Hematopoietic multipotent progenitor cell treated with erythropoietin and hydrocortisone succinate and interleukin-3 and kit ligand, for 15 days (in vitro differentiated cells): ENCODE results near the gene GSG1L2.

ENCODE experiments used
- DNase-seq: peaks from one replicate; pipeline ENCODE4 v3.0.0-alpha.2; 2015; ENCODE audit warnings: low spot score

Gene GSG1L2

DNA sequence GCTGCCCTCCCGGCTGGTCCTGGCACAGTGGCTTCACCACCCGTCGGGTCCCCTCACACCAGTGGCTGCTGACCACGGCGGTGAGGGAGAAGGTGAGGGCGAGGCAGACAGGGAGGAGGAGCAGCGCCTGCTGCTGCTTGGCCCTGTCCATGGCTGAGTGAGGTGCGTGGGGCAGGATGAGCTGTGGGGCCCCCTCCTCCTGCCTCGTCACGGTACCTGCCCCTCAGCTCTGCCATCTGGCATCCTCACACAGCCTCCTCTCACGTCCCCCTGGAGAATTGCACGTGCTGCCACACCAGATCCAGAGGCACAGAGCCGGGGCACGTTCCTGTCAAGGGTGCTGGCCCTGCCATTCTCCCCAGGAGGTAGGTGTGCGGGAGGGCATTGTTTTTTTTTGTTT lies at the start of gene GSG1L2:
GSG1L2 (minus strand) TSS at position 159 of the 400 bp plus-strand sequence; CDS start at position 151, 8 bp downstream.
- DNase-seq: no peak

DNA sequence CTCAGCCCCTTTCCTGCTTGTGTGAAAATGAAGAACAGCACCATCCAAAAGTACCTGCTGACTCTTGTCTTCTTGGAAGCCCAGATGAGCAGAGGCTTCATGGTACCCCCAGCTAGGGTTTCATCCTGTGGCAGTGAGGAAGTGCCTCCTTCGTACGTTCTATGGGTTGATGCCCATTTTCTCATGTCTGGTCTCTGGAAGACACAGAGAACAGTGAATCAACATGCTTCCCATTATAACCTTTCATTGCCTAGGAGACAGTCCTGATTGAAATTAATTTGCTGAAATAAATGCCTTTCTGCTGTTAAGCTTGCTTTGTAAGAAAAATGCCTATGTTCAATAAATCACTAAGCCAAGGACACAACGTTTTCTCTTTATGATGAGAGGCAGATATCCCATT lies 46.7 kb upstream of the GSG1L2 start:
- no peak for DNase-seq

DNA sequence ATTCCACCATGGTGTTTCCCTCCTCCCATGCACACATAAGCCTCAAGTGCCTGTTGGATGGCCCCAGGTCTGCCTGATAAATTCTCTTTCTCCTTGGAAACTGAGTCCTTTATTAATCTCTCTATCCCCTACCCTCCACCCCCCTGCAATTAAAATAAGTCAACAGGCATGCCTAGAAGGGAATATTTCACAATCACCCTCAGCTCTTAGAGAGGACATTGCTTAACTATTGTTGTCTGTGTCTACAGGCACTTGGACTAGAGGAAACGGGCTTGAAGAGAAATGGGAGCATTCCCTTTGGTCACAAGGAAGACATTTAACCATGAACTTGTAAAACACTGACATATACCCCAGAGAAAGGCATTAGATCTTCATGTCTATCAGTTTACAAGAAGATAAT lies 43.7 kb upstream of the GSG1L2 start:
- DNase-seq: no peak

DNA sequence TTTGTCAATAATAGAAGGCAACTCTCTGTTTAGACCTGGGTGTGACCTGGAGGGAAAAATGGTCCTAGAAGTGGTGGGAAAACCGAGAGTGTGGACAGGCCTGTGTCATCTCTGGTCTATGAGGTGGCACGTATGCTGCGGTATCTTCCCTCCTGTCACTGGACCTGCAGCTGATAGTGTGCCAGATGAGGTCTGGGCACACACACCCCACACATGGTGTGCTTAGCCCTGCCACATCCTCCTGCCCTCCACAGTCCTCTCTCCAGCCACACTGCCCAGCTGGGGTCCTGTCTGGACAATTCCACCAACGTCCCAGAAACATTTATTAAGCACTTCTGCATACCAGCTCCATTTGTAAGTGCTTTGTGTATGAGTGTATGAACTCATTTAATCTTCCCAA lies 41.1 kb upstream of the GSG1L2 start:
- no peak for DNase-seq

DNA sequence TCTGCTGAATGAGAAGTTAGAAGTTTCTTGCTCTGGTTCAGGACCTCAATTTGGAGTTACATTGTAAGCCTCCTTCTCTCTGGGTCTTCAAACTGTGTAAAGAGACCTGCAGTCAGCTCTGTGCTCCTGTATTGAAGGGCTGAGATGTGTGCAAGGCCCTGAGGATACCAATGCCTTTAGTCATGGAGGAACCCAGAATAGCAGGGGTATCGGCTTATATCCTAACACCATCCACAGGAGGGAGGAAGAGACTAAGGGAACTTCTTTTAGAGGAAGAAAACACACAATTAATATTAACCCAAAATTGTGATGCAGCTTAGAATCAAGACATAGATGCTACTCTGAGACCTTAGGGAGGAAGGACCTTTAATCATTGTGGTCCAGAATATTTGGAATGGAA lies 40.3 kb upstream of the GSG1L2 start:
- no peak for DNase-seq

DNA sequence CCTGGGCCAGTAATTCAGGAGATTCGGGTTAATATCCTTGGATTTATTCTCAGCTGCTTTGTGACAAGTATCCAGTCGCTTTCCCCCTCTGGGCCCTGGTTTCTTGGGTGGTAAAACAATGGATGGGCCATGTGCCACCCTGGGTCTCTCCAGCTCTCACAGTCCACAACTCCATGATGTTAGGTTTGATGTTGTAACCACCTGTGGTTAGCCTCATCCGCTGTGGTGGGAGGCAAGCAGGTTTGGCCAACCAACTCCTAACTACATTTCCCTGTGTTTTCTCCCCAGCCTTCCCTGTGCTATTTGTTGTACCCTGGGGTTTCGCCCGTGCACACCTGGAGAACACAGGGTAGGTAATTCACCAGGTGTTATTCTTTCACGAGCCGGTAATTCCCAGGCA lies 39.0 kb upstream of the GSG1L2 start:
- no peak for DNase-seq

DNA sequence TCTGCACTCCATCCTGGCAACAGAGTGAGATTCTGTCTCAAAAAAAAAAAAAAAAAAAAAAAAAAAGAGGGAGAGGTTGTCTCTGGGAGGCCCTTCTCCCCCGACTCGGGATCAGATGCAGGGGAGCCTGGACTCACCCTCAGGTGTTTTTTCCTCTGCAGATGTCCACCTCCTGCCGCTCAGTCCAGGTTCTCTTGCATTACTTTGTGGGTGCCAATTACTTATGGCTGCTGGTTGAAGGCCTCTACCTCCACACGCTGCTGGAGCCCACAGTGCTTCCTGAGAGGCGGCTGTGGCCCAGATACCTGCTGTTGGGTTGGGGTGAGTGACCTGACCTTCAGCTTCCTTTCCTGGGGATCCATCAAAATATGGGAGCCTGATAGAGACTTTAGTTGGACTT lies 37.9 kb upstream of the GSG1L2 start:
- no peak for DNase-seq

DNA sequence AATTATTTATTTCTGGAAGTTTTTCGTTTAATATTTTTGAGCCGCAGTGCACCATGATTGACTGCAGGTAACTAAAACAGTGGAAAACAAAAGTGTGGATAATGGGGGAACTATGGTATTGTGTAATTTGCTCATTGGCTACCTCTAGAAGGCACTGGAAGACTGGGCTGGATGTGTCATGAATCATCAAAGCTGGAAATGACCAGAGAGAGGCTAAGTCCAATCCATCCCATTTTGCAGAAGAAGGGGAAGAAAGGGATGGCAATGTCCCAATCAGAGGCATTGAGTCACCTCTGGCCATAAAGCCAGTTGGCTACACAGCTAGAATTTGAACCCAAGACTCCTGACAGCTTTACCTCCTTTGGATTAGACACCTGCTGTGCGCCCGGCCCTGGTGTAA lies 33.2 kb upstream of the GSG1L2 start:
- DNase-seq: no peak

DNA sequence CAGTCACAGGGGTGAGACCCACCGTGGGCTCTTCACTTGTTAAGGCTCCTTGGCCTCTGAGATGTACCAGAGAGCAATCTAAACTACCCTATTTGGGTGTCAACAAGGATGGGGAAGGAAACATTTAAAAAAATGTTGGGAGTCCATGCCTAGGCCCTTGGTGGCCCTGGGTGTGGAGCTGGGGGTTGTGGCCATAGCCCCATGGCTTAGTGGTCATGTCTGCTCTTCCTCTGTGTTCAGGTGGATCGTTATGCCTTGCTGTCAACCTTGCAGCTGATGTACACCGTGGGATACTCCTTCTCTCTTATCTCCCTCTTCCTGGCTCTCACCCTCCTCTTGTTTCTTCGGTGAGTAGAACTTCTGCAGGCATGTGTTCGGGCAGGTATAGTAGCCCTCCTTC lies 32.4 kb upstream of the GSG1L2 start:
- DNase-seq: no peak

DNA sequence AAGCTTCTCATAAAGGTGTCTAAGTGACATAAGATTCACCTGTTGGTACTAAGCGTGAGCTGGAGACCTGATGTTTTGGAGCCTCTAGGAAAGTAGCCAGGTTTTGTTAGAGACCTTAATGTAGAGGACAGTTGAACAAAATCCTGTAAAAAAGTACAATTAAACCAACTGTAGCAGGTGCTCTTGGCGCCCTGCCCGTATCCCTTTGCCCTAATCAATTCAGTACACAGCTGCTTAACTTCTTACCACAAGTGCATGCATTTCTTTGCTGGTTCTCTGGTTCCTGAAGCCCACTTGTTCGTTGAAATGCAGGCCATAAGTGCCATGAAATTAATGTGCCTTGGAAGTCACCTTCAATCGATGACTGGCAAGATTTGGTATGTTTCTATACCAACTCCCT lies 28.3 kb upstream of the GSG1L2 start:
- no peak for DNase-seq

DNA sequence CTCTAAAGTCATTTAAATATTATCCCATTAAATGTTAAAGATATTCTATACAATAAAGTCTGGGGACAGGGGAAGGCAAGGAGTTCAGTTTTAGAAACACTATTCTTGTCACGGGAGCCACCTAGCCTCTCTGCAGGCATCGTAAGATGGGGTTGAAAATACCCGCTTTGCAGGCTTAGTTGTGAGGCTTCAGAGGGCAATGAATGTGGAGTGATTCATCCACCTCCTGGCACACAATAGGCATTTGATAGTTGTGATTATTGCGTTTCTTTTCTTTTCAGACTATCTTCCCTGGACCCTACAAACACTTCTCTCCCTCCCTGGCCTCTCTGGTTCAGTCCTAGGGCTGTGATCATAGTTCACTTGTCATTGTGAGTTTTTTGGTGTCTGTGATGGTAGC lies 23.4 kb upstream of the GSG1L2 start:
- no peak for DNase-seq

DNA sequence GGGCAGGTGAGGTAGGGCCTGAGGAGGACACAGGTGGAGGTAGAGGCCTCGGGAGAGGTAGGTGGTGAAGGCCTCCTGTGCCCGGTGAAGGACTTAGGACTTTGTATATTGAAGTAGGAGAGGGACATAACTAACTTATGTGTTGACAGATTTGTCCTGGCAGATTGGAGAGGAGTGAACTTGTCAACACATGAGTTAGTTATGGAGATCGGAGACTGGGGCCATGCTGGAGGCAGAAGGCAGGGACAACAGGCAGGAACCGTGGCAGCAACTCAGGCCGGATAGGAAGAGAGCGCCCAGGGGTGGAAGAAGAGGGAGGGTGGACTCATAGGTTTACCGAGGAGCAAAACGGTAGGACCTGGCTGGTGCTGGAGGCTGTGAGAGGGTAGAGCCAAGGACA lies 22.3 kb upstream of the GSG1L2 start:
- DNase-seq: no peak

DNA sequence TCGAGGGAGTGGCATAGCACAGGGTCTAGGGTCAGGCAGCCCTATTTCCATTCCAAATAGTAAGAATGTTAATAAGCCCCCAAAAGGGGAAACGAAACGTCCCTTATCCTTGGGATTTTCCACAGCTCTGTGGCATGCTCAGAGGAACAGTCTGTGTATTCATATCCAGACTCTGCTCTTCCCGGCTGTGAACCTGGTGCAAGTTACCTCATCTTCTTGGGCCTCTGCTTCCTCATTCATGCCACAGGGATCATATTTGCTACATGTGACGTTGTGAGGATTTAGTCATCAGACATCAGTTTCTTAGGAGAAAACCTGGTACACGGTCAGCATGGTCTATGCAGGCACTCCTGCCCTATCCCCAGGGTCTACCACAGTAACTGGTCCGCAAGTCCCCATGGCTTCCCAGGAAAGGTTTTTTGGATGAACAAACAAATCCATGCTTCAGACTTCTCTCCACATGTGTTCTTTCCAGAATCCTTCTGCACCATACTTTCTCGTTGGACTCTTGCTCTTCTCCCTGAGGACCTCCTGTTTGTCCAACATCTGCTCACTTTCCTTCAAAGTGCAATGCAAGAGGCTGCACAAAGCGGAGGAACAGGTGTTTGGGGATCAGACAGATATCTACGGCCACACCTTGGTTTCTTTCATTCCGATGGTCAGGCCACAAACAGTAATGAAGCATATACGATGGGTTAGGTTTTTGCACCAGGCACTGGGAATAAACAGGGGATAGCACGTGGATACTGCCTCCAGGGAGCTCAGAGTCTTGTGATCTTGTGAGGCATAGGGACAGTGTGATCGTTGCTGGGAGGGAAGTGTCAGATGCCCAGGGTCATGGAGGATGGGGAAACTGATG lies 21.5 kb upstream of the GSG1L2 start:
- DNase-seq: no peak

DNA sequence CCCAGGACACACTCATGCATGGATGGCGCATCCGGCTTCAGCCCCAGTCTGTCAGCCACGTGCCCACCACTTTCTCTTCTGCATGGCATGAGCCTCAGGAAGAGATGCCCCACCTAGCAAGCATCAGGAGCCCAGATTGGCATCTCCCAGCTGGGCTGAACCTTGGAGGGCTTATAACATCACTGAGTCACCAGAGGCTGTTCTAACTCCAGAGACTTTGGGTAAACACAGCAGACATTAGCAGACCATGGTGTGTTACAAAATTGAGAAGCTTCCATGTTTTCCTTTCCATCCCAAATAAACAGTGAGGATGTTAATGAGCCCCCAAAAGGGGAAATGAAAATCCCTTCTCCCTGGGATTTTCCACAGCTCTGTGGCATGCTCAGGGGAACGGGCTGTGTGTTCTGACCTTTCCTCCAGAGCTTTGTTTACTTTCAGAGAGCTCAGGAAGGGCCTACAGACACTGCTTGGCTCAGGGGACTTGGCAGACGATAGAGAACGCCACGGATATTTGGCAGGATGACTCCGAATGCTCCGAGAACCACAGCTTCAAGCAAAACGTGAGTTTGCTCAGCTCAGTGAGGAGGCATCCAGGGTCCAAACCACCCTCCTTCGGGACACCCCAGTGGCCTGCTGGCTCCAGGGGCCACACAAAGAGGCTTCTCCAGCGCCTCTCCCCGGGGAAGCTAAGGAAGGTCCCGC lies 20.3 kb upstream of the GSG1L2 start:
- no peak for DNase-seq

DNA sequence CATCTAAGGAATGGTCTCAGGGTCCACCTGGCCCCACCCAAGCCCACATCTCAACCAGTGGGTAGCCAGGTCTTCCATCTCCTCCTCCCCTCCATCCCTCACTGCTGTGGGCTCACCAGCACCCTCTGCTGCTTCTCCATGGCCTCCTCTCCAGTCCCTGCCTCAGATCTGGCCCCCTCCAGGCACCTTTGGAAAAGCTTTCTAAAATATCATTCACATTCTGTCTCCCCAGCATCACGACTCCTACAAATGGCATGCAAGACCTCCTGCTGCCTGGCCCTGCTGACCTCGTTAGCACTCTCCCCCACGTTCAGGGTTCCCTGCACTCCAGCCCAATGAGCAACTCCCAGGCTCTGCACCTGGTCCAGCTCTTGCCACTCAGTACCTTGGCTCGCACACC lies 17.6 kb upstream of the GSG1L2 start:
- DNase-seq: no peak

DNA sequence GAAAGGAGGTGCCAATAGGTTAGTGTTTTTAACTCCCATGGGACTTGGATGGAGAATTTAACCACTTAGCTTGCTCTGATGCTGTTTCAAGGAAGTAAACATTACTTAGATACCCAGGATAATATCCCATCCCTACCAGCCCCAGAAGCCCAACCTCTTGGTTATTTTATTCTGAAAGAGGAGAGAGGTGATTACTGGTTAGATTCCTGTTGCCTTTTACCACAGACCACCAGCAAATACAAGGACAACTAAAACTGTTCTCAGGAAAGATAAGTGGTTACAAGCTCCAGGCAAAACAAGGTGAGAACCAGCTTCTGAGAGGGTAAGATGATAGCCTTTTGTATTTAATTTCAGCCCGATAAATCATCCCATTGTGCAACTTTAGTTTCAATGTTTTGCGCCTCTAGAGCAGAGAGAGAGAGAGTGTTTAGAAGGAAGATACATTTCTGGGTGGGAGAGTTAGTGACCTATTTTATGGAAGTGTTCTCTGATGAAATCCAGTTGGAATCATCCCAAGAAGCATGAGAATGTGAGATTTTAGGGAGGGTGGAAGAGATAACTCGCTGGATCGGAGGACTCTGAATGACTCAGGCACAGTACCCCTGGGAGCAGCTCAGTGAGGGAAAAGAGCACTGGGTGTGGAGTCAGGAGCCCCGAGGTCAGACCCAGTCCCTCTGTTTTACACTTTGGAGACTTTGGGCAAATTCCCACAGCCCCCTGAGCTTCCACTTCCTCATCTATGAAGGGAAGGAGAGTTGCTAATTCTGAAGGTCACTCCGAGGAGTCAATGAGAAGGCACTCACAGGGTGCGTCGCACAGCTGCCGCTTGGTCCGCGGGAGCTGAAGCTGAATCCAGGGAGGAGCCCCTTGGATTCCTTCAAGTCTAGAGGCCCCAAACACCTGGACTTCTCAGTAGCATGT lies 15.9 kb upstream of the GSG1L2 start:
- DNase-seq: no peak

DNA sequence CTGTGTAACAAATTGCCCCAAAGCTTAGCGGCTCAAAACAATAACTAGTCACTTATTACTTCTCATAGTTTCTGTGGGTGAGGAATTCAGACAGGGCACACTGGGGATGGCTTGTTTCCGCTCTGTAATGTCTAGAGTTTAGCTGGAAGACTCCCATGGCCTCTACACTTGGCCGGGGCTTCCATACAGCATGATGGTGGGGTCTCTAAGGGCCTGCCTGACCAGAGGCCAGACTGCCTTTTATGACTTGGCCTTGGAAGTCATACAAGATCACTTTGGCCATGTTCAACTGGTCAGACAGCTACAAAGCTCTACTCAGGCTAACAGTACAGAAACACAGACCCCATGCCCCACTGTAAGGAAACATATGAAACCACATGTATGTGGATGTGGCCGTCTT lies 12.0 kb upstream of the GSG1L2 start:
- DNase-seq: no peak

DNA sequence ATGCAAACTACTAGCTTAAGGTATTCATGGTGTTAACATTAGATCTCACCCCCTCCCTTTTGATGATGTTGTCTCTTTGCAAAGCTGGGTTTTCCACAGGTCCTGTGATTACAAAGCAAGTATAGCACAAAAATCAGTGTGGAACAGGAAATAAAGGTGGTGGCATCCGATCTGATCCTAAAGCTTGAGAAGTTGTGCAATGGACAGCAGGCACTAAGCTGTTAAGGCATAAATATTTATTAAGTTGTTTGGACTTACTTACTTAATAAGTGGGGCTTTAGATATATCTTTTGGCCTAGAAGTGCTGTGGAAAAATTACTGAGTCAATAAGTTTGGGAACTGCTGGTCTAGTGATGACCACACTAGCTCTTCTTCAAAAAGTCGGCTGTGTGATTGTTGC lies 8.8 kb upstream of the GSG1L2 start:
- no peak for DNase-seq

DNA sequence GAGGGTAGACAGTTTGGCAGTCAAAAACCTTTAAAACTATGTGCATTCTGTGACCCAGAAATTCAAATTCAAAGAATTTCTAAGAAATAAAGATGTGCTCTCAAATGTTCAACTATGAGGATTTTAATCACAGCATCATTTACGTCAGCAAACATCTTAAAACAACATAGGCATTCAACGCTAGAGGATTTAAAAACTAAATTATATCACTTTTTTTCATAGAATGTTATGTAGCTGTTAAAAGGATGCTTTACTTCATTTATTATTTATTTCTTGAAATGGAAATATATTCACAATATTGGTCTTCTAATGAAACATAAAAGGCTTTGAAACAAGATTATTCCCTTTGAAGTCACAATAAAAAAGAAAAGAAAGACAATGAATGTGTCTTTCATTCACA lies 7.5 kb upstream of the GSG1L2 start:
- no peak for DNase-seq

DNA sequence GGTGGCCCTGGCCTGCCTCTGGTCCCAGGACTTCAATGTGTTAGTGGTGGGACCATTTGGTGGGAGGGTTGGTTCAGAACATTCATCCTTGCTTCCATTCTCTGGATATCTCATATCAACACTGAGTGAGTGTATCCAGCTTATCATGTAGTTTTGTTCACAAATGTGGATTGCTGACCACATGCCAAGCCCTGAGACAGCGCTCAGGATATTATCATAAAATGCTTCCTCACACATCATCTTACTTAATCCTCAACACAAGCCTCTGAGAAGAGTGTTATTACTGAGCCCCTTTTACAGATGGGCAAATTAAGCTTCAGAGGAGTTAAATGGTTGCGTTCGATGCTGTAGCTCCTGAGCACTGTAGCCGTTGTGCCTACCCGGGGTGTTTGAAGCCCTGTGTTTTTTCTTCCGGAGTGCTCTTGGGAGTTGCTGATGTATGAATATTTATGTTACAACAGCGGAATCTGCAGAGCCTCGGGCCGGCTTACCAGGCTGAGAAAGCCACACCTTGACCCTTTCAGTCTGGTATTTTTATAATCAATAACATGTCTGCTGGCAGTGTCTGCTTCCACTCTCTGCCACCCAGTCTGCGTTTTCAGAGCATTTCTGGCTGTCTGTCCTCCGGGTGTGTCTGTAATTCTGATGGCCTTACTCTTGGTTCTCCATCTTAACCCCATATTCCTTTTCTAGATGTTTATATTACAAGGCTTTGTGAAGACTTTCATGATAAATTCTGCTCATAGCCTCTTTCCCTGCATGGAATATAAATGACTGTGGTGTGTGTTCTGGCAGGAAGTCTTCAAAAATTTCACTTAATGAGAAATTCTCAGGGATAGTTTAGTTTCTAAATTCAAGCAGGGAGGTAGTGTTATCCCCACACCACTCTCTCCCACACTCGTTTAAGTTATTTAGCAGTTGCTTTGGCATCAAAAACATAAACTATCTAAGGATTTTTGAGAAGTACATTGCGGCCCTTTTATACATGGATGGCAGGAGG lies 6.7 kb upstream of the GSG1L2 start:
- DNase-seq: no peak

DNA sequence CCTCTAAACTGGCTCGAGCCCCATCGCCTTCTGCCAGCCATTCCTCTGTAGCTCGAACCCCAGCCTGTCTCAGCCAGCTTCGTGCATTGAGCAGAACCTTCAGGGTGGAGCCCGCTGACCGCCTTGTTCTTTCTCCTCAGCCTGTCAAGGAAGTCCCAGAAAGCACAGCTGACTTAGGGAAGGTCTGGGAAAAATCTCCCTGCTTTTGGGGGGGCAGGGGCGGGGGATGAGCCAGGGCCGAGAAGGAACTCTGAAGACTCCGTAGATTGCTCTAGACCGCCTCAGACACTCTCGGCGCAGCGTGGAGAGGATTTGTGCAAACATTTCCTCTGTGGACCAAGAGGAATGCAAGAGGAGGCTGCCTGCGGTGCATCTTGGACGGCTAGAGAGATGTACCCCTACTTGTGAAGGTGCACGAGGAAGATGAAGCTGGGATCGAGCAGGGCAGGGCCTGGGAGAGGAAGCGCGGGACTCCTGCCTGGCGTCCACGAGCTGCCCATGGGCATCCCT lies 3.8 kb upstream of the GSG1L2 start, which contains the start of gene GLP2R:
GLP2R (plus strand) TSS at position 284 of the 510 bp plus-strand sequence; CDS start at position 424, 140 bp downstream.
- DNase-seq: no peak
